AG04449 (cell line): Measurements from ENCODE around the gene SHISA8.

Source experiments
- CTCF ChIA-PET: fragments of 350-600 bp; formaldehyde crosslinking; extraction: SDS; loops from one replicate; lab custom pipeline; 2021; ENCODE audit warnings: antibody characterized with exemption; lab: Yijun Ruan, JAX
- POLR2A ChIA-PET: fragments of 400-600, 350-600 bp; formaldehyde crosslinking; extraction: SDS; loops from one replicate; lab custom pipeline; 2020; ENCODE audit warnings: antibody characterized with exemption, inconsistent platforms; lab: Yijun Ruan, JAX
- DNase-seq: peaks from one replicate; pipeline ENCODE4 v3.0.0-alpha.2; 2010; ENCODE audit warnings: low read depth, low spot score
- H3K4me3 ChIP-seq: 2 replicates; pipeline ENCODE4 v1.5.1; 2011; ENCODE audit warnings: low read depth, mild to moderate bottlenecking, control low read depth, low read length
- TF ChIP-seq, protein P1 (sequence below): IDR thresholded peaks from one replicate; pipeline ENCODE4 v1.5.1; 2011; ENCODE audit warnings: mild to moderate bottlenecking, moderate library complexity, low read length, control low read depth, inconsistent platforms; ENCODE audit not compliant: insufficient read depth; ENCODE audit errors: missing control alignments

The SHISA8 gene

GRCh38 chr22:41935509-41935908, 20.6 kb upstream of the SHISA8 start:
- TF ChIP-seq, protein P1, sequence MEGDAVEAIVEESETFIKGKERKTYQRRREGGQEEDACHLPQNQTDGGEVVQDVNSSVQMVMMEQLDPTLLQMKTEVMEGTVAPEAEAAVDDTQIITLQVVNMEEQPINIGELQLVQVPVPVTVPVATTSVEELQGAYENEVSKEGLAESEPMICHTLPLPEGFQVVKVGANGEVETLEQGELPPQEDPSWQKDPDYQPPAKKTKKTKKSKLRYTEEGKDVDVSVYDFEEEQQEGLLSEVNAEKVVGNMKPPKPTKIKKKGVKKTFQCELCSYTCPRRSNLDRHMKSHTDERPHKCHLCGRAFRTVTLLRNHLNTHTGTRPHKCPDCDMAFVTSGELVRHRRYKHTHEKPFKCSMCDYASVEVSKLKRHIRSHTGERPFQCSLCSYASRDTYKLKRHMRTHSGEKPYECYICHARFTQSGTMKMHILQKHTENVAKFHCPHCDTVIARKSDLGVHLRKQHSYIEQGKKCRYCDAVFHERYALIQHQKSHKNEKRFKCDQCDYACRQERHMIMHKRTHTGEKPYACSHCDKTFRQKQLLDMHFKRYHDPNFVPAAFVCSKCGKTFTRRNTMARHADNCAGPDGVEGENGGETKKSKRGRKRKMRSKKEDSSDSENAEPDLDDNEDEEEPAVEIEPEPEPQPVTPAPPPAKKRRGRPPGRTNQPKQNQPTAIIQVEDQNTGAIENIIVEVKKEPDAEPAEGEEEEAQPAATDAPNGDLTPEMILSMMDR, result no peak
- no peak for DNase-seq
- H3K4me3 ChIP-seq, result no peak overlapping the region
- POLR2A ChIA-PET, result no interaction called here
- CTCF ChIA-PET, result interaction anchor here (0.6 to 11.2 kb wide), 2 partner anchors 174 to 190 kb away, joined by 4 to 251 read pairs; no protein-coding TSS in a partner anchor

DNA sequence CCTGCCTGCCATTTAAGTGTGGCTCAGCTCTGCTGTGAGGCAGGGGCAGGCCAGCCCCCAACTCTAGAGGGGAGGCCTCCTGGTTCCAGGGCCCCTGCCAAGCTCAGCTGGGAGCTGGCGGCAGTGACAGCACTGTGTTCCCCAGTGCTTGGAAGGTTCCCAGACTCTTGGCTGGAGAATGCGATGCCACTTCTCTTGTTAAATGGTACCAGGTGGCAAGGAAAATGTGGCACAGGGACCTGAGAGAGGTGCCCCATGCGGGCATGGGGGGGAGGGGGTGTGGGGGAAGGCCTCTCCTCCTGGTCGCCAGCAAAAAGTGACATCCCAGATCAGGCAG, 20.1 kb upstream of the SHISA8 start:
- DNase-seq, result no peak
- H3K4me3 ChIP-seq, result no peak overlapping the region
- CTCF ChIA-PET, result interaction anchor here (1.2 to 11.2 kb wide), 3 partner anchors 9 to 238 kb away, joined by 3 to 251 read pairs (median 7); partner anchors contain the start of gene TNFRSF13C
- POLR2A ChIA-PET, result no interaction called here
- TF ChIP-seq, protein P1, result no peak

- ChIA-PET CTCF (interaction anchor here (1.2 to 11.2 kb wide), 3 partner anchors 8 to 238 kb away, joined by 3 to 251 read pairs (median 7); partner anchors contain the start of gene TNFRSF13C), POLR2A (interaction anchor here (0.6 kb wide), 1 partner anchor 480 kb away, joined by 3 read pairs; no protein-coding TSS in a partner anchor)
- TF ChIP-seq, protein P1, result no peak
- H3K4me3 ChIP-seq, result no peak overlapping the region
- no peak for DNase-seq
Observed at GRCh38 chr22:41934284-41935014, 19.6 kb upstream of the SHISA8 start.

GRCh38 chr22:41933411-41934177, 18.7 kb upstream of the SHISA8 start:
- no peak for DNase-seq
- ChIA-PET POLR2A (interaction anchor here (0.6 kb wide), 1 partner anchor 481 kb away, joined by 3 read pairs; no protein-coding TSS in a partner anchor), CTCF (interaction anchor here (1.2 to 2.0 kb wide), 3 partner anchors 7 to 237 kb away, joined by 3 to 9 read pairs (median 7); partner anchors contain the start of gene TNFRSF13C)

DNA sequence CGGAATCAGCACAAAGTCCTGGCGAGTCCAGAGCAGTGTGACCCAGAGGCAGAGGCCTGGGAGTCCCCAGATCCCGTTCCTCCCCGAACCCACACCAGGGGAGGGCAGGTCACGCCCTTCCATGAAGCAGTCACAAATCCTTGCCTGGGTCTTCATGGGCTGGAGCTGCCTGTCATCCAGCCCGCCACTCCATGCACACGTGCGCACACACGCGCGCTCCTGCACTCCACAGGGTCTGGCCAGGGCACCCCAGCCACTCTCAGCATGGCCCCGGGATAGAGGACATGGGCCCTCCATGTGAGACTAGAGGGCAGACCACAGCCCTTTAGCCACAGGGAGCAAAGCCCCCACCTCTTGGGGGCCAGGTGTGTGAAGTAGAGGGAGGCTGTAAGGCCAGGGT, 17.5 kb upstream of the SHISA8 start:
- POLR2A ChIA-PET, result no interaction called here
- TF ChIP-seq, protein P1, result no peak
- DNase-seq, result no peak
- no peak overlapping the region for H3K4me3 ChIP-seq
- CTCF ChIA-PET, result interaction anchor here (2.0 kb wide), 1 partner anchor 8 kb away, joined by 9 read pairs; no protein-coding TSS in a partner anchor

More at GRCh38 chr22:41933411-41934177, 18.7 kb upstream of the SHISA8 start:
- TF ChIP-seq, protein P1, result no peak
- H3K4me3 ChIP-seq, result no peak overlapping the region

DNA sequence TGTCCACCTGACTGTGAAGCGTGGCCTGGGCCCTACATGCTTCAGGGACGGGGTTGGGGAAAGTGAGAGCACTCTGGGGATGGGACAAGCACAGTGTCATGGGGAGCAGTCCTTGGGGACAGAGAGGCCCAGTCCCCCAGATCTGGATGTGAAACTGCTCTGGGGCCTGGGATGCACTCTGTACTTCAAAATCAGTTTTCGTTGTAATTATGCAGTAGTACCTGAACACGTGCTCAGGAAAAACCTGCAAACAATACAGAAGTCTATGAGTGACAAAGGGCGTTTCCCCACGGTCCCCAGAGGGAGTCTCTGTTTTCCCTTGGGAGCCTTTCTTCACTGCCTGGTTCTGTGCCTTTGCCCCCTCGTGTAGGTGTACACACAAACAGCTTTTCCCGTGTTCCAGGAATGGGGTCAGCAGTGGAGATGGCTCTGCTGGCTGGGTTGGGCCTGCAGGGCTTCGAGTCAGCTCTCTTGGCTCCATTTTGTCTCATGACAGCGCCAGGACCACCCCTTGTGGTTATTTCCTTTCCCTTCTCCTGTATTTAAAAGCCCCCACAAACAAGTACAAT, 16.9 kb upstream of the SHISA8 start:
- CTCF ChIA-PET, result interaction anchor here (0.9 to 2.0 kb wide), 3 partner anchors 8 to 183 kb away, joined by 3 to 9 read pairs (median 5); no protein-coding TSS in a partner anchor

More for the DNA sequence above, 16.9 kb upstream of the SHISA8 start:
- no peak overlapping the region for H3K4me3 ChIP-seq
- DNase-seq, result no peak
- TF ChIP-seq, protein P1, result no peak
- POLR2A ChIA-PET, result no interaction called here
